Progenitor cell of endocrine pancreas (in vitro differentiated cells): ENCODE results near the gene NME7. TPM values are rescaled to one million over a fixed set of nuclear protein-coding genes. Genes with fewer than 3 reads are reported as not detected.

Experiments used
- DNase-seq: peaks from one replicate; pipeline ENCODE4 v3.0.0; 2021; ENCODE audit warnings: low spot score; ENCODE audit not compliant: unreplicated experiment
- H3K27ac Mint-ChIP-seq: 2 replicates; pipeline ENCODE4 v1.8.0; 2021; ENCODE audit warnings: mild to moderate bottlenecking, moderate library complexity, mixed read lengths
- H3K27me3 Mint-ChIP-seq: 2 replicates; pipeline ENCODE4 v1.8.0; 2021; ENCODE audit warnings: mixed read lengths
- H3K36me3 Mint-ChIP-seq: 2 replicates; pipeline ENCODE4 v1.8.0; 2022; ENCODE audit warnings: mixed read lengths; ENCODE audit not compliant: insufficient read depth
- H3K4me1 Mint-ChIP-seq: 2 replicates; pipeline ENCODE4 v1.8.0; 2021; ENCODE audit warnings: low read depth, mixed read lengths
- H3K4me3 Mint-ChIP-seq: 2 replicates; pipeline ENCODE4 v1.8.0; 2021; ENCODE audit warnings: low read depth, mild to moderate bottlenecking, moderate library complexity, mixed read lengths
- H3K9me3 Mint-ChIP-seq: 2 replicates; pipeline ENCODE4 v1.8.0; 2021; ENCODE audit warnings: low read depth, mixed read lengths
- total RNA-seq: library from RNA; stranded (reverse); gene quantifications from 2 replicates; pipeline ENCODE4 v1.2.1, GENCODE V29; 2021
- TF ChIP-seq, protein P1 (sequence below): fragments of 200-600 bp; sonication (generic); IDR thresholded peaks from one replicate; pipeline ENCODE4 v1.5.0; 2021; ENCODE audit warnings: antibody characterized with exemption, mild to moderate bottlenecking; ENCODE audit not compliant: unreplicated experiment

NME7 gene
- total RNA-seq, 1 donor from 2014 or later, result 32.7 TPM

DNA sequence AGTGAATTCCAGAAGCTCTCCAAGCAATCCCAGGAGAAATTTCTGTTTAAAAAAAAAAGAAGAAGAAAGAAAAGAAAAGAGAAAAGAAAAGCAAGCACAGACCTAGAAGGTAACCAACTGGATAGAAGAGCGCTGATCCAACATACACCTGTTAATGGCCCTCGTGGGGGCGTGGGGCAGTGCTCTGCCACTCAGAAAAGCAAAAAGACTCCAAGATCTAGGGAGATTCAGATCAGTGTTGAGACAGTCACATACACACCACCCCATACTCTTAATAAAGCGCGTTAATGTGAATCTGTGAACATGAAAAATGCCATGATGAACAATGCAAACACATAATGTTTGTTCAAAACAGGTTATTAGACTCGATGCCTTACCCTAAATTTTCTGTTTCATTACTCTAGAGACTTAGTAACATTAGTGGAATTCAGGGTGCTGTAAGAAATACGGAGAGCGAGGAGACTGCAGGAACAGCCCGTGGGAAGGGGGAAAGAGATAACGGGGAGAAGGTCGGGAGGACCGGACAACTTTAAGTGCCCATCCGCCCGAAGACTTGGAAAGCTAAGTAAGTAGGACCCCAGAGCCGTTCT, 406 bp downstream of the NME7 start:
- H3K9me3 Mint-ChIP-seq, result peaks cover 3% of the 10 kb centered on the region
- no peak for DNase-seq
- H3K36me3 Mint-ChIP-seq, result peaks cover 4% of the 10 kb centered on the region
- H3K27me3 Mint-ChIP-seq, result no peaks in the 10 kb centered on the region
- H3K4me1 Mint-ChIP-seq, result peaks cover 2% of the 10 kb centered on the region
- TF ChIP-seq, protein P1, sequence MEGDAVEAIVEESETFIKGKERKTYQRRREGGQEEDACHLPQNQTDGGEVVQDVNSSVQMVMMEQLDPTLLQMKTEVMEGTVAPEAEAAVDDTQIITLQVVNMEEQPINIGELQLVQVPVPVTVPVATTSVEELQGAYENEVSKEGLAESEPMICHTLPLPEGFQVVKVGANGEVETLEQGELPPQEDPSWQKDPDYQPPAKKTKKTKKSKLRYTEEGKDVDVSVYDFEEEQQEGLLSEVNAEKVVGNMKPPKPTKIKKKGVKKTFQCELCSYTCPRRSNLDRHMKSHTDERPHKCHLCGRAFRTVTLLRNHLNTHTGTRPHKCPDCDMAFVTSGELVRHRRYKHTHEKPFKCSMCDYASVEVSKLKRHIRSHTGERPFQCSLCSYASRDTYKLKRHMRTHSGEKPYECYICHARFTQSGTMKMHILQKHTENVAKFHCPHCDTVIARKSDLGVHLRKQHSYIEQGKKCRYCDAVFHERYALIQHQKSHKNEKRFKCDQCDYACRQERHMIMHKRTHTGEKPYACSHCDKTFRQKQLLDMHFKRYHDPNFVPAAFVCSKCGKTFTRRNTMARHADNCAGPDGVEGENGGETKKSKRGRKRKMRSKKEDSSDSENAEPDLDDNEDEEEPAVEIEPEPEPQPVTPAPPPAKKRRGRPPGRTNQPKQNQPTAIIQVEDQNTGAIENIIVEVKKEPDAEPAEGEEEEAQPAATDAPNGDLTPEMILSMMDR, result no peak
- H3K4me3 Mint-ChIP-seq, result no peak overlapping the region
- H3K27ac Mint-ChIP-seq, result no peak overlapping the region

DNA sequence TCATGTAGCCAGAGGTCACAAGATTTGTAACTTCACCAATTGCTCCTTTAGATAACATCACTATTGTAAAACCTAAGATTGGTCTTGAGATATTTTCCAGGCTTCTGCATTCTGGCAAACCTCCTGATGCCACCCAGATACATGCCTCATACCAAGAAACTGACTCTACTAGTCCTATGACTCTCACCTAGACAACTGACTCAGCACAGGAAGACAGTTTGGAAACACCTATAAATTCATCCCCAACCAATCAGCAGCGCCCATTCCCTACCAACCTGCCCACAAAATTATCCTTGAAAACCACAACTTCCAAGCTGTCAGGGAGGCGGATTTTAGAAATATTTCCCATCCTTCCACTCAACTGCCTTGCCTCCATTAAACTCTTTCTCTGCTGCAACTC, 2.6 kb downstream of the NME7 start:
- no peak overlapping the region for H3K4me3 Mint-ChIP-seq
- DNase-seq, result no peak
- TF ChIP-seq, protein P1, result no peak
- peaks cover 2% of the 10 kb centered on the region for H3K4me1 Mint-ChIP-seq
- H3K9me3 Mint-ChIP-seq, result peaks cover 3% of the 10 kb centered on the region
- no peaks in the 10 kb centered on the region for H3K27me3 Mint-ChIP-seq
- peaks cover 3% of the 10 kb centered on the region for H3K36me3 Mint-ChIP-seq
- no peak overlapping the region for H3K27ac Mint-ChIP-seq

DNA sequence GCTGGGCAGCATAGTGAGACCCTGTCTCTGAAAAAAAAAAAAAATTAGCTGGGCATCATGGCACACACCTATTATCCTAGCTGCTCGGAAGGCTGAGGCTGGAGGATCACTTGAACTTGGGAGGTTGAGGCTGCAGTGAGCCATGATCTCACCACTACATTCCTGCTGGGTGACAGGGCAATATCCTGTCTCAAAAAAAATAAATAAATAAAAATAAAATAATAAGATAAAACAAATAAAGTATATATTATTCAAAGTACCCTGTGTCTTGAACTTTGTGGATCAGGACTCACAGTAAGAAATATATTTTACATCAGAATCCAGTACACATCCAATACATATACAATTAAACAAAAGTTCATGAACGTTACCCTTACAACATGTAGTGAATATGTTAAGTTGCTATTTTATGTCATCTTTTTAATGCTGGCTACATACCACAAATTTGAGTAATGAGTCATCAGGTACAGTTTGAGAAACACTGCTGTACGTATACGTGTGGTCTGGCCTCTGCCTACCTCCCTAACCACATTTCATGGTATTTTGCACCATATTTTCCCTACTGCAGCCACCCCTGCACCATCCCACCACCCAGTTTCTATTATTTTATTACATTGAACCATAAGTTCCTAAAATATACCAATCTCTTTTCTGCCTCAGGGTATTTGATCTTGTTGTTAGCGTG, 4.4 kb downstream of the NME7 start:
- Mint-ChIP-seq H3K4me3 (no peak overlapping the region), H3K4me1 (no peaks in the 10 kb centered on the region), H3K9me3 (peaks cover 3% of the 10 kb centered on the region), H3K27ac (no peak overlapping the region), H3K36me3 (peaks cover 3% of the 10 kb centered on the region), H3K27me3 (no peaks in the 10 kb centered on the region)
- TF ChIP-seq, protein P1, result no peak
- DNase-seq, result no peak

DNA sequence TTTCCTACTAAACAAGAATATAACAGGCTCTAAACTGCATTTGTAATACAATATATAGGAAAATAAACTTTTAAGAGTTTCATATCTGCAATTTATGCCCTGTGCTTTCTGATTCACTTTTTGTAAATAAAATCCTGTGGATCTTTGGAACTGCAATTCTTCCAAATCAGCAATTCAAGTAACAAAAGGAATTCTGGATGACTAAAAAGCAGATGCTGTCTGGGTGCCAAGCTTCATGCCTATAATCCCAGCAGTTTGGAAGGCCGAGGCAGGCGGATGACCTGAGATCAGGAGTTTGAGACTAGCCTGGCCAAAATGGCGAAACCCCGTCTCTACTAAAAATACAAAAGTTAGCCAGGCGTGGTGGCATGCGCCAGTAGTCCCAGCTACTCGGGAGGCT, 6.3 kb downstream of the NME7 start:
- no peak overlapping the region for H3K4me3 Mint-ChIP-seq
- no peak overlapping the region for H3K27ac Mint-ChIP-seq
- peaks cover 3% of the 10 kb centered on the region for H3K36me3 Mint-ChIP-seq
- DNase-seq, result no peak
- no peaks in the 10 kb centered on the region for H3K4me1 Mint-ChIP-seq
- peaks cover 3% of the 10 kb centered on the region for H3K9me3 Mint-ChIP-seq
- TF ChIP-seq, protein P1, result no peak
- H3K27me3 Mint-ChIP-seq, result no peaks in the 10 kb centered on the region

DNA sequence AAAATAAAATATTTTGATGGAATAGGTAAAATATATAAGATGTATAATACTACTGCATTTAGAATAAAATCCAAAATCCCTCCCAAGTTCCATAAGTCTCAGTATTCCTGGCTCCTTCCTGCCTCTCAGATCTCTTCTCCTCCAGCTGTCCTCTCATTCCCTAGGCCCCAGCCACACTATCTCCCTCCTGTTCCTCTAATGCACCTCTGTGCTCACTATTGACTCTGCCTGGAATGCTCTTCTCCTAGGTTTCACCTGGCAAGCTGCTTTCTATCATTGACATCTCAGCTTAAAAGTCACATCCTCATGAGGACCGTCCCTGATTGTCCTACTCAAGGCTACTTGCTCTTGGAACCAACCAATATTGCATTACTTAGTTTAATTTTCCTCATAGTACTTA, 7.2 kb downstream of the NME7 start:
- DNase-seq, result no peak
- TF ChIP-seq, protein P1, result no peak
- Mint-ChIP-seq H3K4me1 (peaks cover 3% of the 10 kb centered on the region), H3K36me3 (peaks cover 4% of the 10 kb centered on the region), H3K4me3 (no peak overlapping the region), H3K27ac (no peak overlapping the region), H3K9me3 (peaks cover 3% of the 10 kb centered on the region), H3K27me3 (no peaks in the 10 kb centered on the region)
